Esophagus squamous epithelium (tissue), 4 donors: ENCODE results near the gene CLSTN3.

ENCODE experiments used
- CTCF ChIP-seq, 6 experiments: fragments of 450-650 bp in 4 of 6; fragments of 200-600 bp in 2 of 6; sonication (generic) in 2 of 6; IDR thresholded peaks; one replicate each; pipeline ENCODE4 v1.5.1; 2016 to 2019; ENCODE audit warnings: antibody characterized with exemption in 6 of 6, mild to moderate bottlenecking in 4 of 6, moderate library complexity in 4 of 6
- POLR2A ChIP-seq, 4 donors: fragments of 450-650 bp; IDR thresholded peaks; one replicate each; pipeline ENCODE4 v1.6.1; 2017; ENCODE audit warnings: antibody characterized with exemption in 4 of 4, mild to moderate bottlenecking in 4 of 4, moderate library complexity in 3 of 4

- TF ChIP-seq CTCF (IDR thresholded peaks at IDR 0.05) (no peak), POLR2A (IDR thresholded peaks at IDR 0.05) (no peak)
Observed at GRCh38 chr12:7102582-7102981, 27.6 kb upstream of the CLSTN3 start.
